GM18517 (cell line): Measurements from ENCODE around the gene NEDD9.

ENCODE experiments used
- ATAC-seq: cut with Tn5 transposase; IDR thresholded peaks from one replicate; pipeline ENCODE4 v1.9.1; 2021; ENCODE audit warnings: mild to moderate bottlenecking, moderate library complexity; ENCODE audit not compliant: unreplicated experiment

NEDD9 gene

DNA sequence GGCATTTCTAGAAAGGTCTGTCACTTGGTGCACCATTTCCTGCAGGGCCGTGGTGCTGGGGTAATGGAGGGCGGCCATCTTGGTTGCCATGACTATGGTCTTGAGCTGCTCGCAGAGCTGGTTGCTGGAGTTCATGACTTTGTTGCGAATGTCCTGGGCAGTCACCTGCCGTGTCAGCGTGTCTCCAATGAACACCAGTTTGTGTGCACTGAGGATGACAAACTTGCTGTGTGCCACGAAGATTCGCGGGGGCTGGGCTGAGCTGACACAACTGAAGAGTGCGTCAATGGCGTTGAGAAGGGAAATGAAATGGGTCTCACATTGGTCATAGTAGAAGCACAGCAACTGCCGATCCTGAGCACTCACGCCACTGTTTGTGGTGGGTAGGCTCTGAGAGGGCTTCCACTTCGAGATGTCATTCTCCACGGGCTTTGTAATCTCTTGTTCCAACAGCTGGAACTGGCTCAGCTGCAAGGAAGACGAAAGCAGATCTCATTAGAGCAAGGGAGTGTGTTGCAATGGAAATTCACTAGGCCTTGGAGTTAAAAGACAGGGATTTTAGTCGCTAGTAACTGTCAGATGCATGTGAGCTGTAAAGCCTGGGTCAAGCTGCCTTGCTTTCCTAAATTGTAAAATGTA lies 47.1 kb downstream of the NEDD9 start:
- no peak for ATAC-seq

DNA sequence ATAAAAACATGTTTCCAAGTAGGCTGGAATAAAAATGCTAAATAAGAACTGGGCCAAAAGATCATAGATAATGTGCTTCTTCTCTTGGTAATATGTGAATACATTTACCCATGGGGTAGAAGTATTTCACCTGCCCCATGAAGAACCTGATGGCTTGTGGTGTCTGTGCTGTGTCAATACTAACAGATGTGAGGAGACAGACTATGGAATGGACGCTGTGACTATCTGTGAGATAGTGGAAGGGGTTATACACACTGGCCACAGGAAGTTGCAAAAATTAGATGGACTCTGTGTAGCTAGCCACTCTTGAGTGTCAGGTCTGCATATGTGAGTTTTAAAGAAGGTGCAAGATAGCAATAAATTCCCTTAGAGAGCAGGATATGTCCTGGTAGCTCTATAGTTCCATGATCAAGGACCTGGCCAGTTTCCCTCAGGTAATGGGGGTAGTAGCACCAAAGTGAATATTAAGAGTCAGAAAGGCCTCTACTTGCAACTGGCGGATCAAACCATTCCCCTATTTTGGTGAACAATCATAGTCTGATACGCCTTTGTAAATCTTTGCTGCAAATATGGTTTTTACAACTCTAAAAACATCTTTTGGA lies 48.6 kb downstream of the NEDD9 start:
- no peak for ATAC-seq

DNA sequence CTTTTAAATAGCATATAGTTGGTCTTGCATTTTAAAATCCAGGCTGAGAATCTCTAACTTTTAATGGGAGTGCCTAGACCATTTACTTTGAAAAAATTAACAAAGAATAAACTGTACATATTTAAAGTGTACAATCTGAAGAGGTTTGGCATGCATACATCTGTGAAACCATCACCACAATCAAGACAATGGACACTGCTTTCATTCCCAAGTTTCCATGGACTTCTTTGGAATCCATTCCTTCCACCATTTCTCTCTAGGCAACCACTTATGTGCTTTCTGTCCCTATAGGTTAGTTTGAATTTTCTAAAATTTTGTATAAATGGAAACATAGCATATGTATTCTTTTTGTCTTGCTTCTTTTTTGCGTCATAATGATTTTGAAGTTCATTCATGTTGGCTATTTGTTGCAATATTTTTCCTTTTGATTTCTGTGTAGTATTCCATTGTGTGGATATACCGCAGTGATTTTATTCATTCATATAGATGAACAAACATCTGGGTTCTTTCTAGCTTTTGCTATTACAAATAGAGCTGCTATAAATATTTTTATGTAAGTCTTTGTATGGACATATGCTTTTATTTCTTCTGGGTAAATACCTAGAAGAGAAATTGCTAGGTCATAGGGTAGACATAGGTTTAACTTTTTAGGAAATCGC lies 50.9 kb downstream of the NEDD9 start:
- no peak for ATAC-seq

DNA sequence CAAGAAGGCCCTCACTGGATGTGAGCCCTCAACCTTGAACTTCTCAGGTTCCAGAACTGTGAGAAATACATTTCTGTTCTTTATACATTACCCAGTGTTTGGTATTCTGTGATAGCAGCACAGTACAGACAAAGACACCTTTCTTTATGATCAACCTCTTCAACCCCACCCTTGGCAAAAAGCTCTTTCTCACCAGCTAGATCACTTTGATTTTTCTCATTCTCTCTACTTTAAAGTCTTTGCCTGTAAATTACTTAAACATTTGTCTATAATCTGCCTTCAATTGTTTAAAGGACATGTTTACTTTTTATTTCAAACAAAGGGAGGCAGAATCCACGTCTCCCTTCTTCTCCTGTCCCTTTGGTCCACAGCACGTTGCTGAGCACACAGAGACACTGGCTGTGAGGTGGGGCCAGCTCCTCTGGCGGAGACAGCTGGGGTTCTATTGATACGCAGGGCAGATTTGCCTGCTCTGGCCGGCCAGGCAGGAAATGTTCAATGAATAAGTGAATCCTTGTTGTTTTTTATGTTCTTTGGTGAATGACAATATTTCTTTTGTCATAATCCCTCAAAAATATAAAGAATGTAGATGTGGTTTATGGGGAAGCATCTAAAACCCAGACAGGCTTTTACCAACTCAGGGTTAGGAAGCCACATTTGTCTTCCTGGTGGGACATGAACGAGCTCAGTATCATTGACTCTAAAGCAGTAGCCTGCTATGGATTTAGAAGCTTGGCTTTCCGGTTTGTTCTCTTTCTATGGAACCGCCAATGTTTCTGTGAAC lies 52.9 kb downstream of the NEDD9 start:
- ATAC-seq: no peak

DNA sequence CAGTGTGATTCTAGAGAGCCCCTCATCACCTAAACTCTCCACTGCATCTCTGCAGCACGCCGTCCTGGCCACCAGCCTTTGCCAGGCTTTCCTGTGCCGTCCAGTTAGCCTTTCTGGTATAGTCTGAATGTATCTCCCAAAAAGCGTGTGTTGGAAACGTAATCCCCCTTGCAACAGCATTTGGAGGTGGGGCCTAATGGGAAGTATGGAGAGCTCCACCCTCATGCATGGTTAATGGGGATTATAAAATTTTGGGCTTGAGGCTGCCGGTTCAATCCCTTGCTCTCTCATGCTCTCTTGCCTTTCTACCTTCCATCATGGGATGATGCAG lies 53.4 kb downstream of the NEDD9 start:
- no peak for ATAC-seq

DNA sequence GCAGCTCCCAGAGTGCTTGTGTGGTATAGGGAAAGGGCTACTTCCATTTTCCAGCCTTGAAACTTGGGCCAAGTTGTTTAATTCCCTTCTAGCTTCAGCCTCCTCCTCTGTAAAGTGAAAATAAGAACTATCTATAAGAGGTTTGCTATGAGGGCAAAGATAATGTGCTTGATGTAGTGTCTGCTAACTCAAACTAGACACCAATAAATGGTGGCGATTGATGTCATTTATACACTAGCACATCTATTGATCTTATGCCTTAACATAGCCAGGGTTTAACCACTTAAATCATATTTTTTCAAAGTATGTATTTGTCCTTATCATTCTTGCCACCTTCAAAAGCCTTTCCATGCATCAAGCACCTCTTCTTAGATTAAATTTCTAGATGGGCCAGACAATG lies 55.2 kb downstream of the NEDD9 start:
- no peak for ATAC-seq

DNA sequence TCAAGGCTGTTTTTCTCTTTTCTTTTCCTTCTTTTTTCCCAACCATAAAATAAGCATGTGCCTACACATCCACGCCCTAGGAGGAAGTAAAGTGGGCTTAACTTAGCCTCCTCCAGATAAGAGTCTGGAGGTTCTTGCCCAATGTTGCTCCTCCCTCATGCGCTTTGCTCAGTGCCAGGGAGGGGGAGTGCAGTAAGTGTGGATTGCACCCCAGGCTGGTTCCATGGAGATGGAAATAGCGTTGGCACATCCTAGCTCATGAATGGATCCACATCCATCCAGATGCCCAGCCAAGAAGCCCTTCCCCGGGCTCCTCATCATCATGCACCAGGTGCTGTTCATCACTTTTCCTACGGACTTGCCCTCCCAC lies 58.2 kb downstream of the NEDD9 start:
- no peak for ATAC-seq

DNA sequence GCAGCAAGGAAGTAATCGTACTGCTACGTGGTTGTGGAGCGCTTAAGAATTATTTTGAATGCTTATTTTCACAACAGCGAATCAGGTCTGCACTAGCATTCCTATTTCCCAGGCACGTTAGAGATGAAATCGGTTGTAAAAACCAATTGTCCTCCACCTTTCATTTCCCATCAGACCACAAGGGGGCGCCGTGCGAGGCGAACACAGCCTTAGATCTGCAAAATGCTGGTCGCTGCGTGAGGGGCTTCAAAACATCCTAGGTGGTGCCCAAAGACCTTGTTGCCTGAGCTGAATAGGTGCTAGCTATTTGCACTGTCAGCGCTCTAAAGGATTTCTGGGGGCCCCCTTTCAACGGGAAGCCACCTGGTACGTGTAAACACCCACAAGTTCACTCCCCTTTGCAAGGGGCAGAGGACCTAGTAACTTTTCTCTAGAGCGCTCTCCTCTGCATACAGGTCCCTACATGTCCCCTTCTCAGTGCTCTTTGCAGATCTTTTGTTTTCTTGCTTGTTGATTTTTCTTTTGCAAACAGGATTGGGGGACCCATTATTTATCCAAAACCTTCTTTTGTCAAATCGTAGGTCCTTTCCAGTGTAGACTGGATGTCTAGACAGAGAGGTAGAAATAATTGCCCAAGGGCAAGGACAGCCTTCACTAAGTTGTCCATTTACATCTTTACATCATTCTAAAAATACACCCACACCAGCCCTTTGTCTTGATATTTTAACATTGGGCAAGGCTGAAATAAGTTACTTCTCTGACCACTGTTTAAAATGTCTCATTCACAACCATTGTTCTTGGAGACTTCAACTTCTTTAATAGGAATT lies 59.8 kb downstream of the NEDD9 start:
- ATAC-seq: no peak

DNA sequence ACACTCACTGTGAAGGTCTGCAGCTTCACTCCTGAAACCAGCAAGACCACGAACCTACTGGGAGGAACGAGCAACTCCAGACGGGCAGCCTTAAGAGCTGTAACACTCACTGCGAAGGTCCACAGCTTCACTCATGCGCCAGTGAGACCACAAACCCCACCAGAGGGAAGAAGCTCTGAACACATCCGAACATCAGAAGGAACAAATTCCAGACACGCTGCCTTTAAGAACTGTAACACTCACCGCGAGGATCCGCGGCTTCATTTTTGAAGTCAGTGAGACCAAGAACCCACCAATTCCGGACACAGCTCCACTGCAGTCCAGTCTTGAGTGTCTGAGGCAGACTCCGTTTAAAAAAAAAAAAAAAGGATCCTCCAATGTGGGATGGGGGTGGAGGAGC lies 60.5 kb downstream of the NEDD9 start:
- no peak for ATAC-seq

DNA sequence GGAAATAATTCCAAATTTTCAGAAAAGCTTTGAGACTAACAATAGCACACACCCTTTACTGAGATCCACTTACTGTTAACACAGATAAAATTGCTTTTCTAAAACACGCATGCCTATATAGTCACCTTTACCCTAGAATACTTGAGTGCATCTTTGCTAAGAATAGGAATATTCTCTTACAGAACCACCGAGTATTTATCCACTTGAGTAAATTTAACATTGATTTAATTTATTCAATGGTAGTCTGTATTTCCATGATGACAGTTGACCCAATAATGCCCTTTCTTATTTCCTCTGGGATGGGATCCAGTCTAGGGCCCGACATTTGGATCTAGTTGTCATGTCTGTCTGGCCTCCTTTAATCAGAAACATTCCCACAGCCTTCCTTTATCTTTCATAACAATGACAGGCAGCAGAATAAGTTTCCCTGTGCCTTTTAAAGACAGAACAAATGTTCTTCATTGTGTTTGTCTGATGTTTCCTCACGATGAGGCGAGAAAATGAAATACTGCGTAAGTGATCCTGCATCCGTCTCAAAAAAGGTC lies 64.3 kb downstream of the NEDD9 start:
- no peak for ATAC-seq

DNA sequence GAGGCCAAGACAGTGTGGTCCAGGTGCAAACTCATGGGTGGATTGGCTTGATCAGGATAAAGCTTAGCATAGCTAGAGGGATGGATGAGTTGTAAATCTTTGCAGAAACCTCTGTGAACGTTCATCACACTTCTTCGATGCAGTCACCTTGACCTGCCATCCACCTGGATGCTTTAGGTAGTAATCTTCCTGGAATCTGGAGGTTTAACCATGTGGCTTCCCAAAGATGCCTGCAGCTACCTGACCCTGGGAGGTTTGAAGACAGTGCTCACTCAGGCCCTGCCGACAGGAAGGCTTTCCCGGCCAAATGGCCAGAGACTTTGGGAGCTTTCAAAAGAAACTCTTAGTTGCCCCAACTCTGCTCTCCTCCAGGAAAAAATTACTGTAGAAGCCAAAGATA lies 65.5 kb downstream of the NEDD9 start:
- ATAC-seq: no peak

DNA sequence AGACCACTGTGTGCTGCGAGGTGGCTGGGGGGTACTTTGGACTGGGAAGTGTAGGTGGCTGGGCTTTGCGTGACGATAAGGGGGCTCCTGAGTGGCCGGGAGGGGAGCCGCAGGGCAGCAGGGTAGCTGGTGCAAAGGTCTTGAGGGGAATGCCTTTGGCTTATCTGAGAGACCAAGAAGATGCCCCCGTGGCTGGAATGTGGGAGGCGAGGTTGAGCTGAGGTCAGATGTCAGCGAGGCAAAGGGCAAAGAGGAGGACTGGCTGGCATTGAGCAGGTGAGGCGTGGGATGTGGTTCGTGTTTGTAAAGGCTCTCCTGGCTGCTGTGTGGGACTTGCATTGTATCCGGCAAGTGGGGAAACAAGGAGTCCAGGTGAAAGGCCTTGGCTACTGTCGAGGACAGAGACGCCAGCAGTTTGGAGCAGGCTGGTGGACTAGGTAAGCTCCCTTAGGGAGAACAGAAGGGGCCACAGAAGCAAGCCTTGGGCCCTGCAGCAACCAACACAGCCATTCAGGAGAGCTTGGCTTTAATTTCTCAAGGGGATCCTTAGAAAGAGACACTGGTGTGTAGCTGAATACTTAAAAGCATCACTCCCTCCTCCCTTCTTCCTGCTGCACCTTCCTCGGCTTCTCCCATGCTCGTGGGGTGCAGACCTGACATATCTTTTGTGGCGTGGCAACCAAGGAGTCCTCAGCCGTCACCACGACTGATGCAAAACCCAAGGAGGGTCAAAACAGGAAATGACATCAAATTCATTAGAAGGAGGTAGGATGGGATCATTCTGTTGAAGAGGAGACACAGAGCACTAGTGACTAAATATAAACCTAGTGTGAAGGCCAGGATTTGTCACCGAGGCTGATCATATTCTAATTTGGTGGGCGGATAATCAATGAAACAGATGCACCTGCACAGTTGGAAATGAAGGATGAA lies 67.5 kb downstream of the NEDD9 start:
- ATAC-seq: no peak

DNA sequence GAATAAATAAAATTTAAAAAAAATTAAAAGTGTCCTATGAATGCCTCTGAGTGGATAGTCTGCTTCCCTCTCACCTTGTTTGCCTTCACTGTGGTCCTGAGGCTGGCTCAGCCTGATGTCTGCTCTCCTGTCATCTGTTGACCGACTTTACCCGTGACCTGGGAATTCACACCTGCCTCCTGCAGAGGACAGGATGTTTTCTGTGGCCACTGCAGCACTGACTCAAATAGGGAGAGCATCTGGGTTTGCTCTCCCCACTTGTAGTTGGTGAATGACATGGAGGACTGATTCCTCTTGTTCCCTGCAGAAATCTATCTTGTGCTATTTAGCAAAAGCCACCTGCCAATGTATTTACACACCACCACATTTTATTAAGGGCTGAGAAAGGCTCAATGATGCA lies 68.5 kb downstream of the NEDD9 start:
- ATAC-seq: no peak

DNA sequence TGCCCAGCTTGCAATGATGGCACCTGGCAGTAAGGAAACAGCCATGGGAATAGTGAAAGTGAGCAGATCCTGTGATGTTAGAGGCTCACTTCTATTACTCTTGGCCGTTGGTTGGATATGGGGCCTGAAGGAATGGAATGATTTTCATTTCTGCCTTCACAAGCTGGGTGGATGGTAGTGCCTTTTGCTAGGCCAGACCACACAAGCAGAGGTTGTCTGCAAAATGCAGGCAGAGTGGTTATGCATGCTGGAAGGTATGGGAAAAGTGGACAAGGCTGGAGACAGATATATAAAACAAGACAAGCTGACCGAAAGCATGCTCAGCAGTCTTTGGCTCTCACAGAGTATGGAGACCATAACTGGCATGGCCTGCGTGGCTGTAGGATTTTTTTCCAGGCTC lies 70.2 kb downstream of the NEDD9 start:
- no peak for ATAC-seq

DNA sequence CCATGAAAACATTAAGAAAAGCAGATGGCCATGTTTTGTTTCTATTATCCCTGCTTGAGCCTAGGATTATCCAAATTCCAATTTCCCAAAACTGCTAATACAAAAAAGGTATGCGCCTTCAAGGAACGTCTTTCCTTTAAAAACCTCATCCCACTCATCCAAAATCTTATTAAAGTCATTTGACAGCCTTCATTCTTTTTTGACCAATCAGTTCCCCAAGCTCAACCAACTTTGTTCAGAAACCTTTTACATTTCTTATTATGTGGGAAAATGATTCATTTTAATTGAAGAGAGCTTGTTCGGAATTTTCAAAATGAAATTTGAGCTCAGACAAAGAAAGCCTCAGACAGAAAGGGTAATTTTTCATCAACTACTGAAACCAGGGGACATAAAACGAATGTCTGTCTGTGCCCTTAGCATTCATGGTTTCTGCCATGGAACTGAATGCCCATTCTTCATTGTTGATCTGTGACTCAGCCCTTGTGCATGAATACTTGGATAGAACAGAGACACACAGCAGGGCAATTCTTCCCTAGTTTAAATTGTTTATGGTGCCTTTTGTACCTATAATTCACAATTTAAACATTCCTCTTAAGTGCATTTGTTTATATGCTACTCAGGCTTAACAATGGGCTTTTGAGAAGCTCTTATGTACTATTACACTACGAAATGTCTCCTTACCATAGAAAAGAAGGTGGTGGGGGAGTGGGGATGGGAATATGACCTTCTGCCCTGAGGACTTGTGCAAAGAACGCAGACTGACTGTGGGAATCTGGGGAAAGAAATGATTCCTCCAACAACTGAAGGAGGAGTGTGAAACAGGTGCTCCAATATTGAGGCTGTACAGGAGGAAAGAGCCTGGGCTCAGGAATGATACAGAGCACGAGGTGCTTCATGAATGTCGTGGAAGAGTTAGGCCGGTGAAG lies 71.2 kb downstream of the NEDD9 start:
- no peak for ATAC-seq

DNA sequence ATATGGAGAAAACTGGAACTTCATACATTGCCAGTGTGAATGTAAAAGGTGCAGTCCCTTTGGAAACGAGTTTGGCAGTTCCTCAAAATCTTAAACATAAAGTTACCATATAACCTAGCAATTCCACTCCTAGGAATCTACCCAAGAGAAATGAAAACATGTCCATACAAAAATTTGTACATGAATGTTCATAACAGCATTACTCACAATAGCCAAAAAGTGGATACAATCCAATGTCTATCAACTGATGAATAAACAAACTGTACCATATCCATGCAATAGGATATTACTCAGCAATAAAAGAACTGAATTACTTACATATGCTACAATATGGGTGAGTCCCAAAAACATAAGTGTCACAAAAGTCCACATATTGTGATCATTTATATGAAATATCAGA lies 72.3 kb downstream of the NEDD9 start:
- ATAC-seq: no peak

DNA sequence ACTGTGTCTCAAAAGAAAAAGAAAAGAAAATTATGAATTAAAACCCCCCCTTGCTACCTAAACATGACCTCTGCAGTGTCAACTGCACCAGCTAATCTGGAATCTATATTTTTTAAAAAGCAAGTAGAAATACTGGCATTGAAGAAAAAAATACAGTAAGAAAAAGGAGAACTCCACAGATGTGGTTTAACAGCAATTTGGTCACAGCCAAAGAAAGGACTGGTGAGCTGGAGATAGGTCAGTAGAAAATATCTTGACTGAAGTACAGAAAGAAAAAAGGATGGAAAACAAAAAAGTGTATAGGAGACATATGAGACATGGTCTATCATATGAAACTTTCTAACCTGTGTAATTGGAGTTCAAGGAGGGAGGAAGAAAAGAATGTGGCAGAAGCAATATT lies 76.9 kb downstream of the NEDD9 start:
- ATAC-seq: no peak

DNA sequence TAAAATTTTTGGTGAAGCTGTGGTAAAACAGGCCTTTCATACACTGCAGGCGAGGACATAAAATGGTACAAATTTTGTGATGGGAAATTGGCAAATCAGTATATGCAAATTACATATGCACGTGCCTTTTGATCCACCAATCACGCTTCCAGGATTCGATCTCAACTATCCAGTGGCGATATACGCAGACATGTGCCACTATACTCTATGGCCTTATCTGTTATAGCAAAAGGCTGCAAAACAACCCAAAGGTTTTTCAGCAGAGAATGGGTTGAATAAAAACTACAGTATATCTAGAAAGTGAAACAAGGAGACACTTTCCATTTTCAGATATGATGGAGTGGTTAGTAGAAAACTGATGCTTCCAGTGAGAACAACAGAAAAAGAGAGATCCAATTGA lies 79.0 kb downstream of the NEDD9 start:
- no peak for ATAC-seq

DNA sequence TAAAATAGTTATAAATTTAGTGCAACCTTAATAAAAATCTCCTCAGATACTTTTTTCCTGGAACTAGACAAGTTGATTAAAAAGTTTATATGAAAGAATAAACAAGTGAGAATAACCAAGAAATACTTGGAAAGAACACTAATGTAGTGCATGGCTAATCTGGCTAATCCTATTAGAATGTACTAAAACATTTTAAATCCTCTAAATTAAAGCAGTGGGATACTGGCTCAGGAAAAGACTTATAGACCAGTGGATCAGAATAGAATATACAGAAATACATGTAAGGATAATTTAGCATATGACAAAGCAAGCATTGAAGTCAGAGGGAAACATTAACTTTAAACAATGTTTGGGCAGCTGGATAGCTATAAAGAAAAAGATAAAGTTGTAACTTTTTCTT lies 79.9 kb downstream of the NEDD9 start:
- no peak for ATAC-seq
